HG02840 (cell line): Measurements from ENCODE around the gene PSMD5.

Source experiments
- ATAC-seq: cut with Tn5 transposase; IDR thresholded peaks from one replicate; pipeline ENCODE4 v1.9.1; 2021; ENCODE audit warnings: mild to moderate bottlenecking, moderate library complexity, moderate number of reproducible peaks; ENCODE audit not compliant: unreplicated experiment, low FRiP score

Gene PSMD5

GRCh38 chr9:120875643-120875953 is 32.9 kb upstream of the PSMD5 start:
- ATAC-seq, result no peak

GRCh38 chr9:120875195-120875565 is 32.5 kb upstream of the PSMD5 start:
- no peak for ATAC-seq

GRCh38 chr9:120874226-120875194 is 31.8 kb upstream of the PSMD5 start:
- no peak for ATAC-seq

- no peak for ATAC-seq
Measured at GRCh38 chr9:120873512-120873911, 30.8 kb upstream of the PSMD5 start.

GRCh38 chr9:120872791-120873502 is 30.2 kb upstream of the PSMD5 start:
- no peak for ATAC-seq

- ATAC-seq, result no peak
Measured at GRCh38 chr9:120870206-120870605, 27.5 kb upstream of the PSMD5 start.

- ATAC-seq, result no peak
Measured at GRCh38 chr9:120869726-120870125, 27.0 kb upstream of the PSMD5 start.

- no peak for ATAC-seq
Measured at GRCh38 chr9:120869360-120869687, 26.6 kb upstream of the PSMD5 start.

GRCh38 chr9:120868676-120869359 is 26.1 kb upstream of the PSMD5 start:
- peak; percentile 78 for ATAC-seq

- no peak for ATAC-seq
Measured at GRCh38 chr9:120868339-120868675, 25.6 kb upstream of the PSMD5 start.

- no peak for ATAC-seq
Measured at GRCh38 chr9:120867676-120868338, 25.1 kb upstream of the PSMD5 start.

GRCh38 chr9:120866651-120867050 is 23.9 kb upstream of the PSMD5 start:
- ATAC-seq, result no peak

- no peak for ATAC-seq
Measured at GRCh38 chr9:120865809-120866208, 23.1 kb upstream of the PSMD5 start.

- ATAC-seq, result no peak
Measured at GRCh38 chr9:120865176-120865575, 22.5 kb upstream of the PSMD5 start.

GRCh38 chr9:120864719-120865118 is 22.0 kb upstream of the PSMD5 start:
- no peak for ATAC-seq

- no peak for ATAC-seq
Measured at GRCh38 chr9:120863833-120864232, 21.1 kb upstream of the PSMD5 start.

GRCh38 chr9:120862452-120862851 is 19.7 kb upstream of the PSMD5 start:
- ATAC-seq, result no peak

GRCh38 chr9:120861935-120862334 is 19.2 kb upstream of the PSMD5 start:
- no peak for ATAC-seq

GRCh38 chr9:120860083-120860482 is 17.4 kb upstream of the PSMD5 start:
- no peak for ATAC-seq

- ATAC-seq, result no peak
Measured at GRCh38 chr9:120859361-120859760, 16.6 kb upstream of the PSMD5 start.

- no peak for ATAC-seq
Measured at GRCh38 chr9:120857902-120858301, 15.2 kb upstream of the PSMD5 start.
